ENCODE measurements around the gene SEBOX.
"Not testable (repeated sequence)": the region's sequence is repeated elsewhere in the genome, so short reads cannot be mapped to it uniquely, and the experiment has no call there.

SEBOX gene

DNA sequence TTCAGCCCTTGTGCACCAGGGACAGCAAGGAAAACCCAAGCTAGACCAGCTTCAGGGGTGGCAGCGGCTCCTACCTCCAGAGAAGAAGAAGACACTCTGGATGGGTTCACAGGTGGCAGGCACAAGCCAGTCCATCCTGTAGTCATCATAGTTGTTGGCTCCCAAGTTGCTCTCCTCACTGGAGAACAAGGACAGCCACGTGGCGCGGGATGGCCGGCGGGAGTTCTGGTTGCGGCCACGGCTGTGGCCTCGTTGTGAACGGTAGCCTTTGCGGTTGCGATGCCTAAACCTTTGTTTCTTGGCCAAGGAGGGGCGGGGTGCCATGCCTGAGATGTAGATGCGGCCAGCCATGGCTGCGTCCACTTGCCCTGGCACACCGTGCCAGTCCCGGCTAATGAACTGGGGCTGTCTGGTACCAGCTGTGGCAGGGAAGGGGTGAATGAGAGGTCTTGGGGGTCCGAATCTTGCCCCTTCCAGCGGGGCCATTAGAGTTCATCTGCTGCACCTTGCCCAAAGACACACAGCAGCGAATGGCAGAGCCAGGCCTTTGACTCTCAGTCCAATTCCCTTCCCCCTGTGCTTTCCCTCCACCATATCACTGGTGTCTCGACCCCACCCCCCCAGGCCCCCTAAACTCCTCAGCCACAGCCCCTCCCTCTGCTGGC is 2.8 kb upstream of the SEBOX start:
- no peak for FAIRE-seq

DNA sequence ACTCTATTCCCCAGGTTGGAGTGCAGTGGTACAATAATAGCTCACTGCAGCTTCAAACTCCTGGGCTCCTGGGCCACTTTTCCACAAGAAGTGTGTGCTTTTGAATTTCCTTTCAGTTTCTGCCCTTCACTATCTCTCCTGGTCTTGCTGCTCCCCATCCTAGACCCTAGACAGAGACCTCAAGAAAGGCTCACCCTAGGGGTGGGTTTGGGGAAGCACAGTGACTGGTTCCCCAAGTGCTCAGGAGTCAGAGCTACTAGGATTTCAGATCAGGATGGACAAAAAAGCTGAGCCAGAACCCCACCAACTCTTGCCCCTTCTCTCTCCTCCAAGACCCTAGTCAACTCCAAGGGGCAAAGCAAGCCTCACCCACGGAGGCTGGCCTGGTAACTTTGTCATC is 1.6 kb upstream of the SEBOX start:
- FAIRE-seq, result no peak

DNA sequence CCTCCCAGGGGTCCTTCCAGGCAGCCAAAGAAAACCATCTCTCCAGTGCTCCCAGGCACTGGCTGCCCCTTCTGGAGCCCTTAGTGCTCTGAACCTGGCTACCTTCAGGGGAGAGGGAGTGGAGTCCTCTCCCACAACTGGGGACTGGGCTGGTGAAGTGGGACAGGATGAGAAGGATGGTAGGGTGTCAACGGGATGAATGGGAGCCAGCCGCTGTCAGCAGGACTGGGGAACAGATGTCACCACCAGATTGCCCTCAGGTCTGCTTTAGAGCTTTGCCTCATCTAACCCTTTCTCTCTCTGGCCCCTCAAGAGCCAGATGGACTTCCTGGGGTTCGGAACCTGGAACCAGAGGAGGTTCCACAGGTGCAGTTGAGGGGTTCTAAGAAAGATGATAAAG is 488 bp upstream of the SEBOX start:
- no peak for FAIRE-seq

DNA sequence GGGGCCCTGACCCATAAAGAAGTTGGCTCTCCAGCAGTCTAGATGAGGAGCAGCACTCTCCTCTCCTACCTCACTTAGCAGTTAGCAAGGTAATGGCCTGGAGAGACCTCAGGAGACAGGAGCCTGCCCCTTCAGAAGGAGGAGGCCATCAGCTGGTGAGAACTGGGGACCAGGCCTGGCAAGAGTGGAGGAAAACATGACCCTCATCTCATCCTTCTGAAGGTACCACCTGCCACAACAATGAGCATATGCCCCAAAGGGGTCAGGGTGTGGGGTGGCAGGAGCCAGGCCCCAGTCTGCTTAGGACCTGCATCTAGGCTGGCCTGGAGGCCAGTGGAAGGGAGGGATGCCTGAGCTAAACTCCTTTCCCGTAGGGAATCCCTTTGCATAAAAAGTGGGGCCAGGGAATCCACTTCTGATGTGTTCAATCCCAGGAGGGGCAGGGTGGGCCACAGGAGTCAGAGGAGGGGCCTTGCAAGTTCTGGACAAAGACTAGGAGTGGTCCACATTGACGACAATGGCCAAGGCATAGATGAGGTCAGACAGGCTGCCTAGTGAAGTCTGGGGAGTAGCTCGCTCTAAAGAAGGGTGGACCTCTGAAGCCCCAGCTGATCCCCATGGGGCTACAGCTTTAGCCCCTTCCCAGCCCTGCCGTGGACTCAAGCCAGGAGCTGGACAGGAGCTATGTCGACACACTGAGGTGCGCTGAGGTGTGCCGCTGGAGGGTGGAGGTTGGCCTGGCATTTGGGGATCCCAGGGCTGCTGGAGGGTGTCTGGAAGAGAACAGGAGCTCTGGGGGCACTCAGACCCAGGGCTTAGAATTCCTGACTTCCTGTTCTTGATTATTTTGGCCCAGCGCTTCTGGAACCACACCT is 986 bp downstream of the SEBOX start:
- no peak for FAIRE-seq

DNA sequence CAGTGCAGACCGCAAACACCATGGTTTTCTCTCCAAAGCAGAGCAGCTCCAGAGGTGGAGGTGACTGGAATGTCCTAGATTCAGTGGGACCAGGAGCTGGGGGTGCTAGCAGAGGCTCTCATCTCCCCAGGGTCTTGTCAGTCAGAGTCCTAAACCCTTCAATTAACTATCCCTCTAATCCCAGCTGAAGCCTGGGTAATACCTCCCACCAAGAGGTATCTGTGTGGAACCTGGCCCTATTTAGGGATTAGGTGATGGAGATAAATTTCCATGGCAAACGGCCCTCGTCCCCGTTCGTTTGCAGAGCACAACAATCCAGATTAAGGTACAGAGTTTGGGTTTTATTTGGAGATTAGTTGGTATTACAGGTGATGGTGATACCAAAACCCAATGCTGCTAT is 1.8 kb downstream of the SEBOX start:
- no peak for FAIRE-seq

DNA sequence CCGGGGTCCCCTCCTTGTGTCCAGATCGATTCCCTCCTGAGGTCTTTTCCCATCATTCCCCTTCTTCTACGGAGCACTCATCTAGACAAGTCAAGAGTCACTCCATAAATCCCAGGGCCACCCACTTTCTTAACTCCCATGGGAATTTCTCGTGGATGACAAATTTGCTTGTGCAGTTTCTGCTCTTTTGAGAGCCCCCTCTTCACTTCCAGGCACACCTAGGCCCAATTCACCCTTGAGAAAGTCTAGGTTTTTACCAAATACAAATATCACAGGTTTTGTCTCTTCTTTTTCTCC is 7.2 kb downstream of the SEBOX start:
- FAIRE-seq, result no peak

DNA sequence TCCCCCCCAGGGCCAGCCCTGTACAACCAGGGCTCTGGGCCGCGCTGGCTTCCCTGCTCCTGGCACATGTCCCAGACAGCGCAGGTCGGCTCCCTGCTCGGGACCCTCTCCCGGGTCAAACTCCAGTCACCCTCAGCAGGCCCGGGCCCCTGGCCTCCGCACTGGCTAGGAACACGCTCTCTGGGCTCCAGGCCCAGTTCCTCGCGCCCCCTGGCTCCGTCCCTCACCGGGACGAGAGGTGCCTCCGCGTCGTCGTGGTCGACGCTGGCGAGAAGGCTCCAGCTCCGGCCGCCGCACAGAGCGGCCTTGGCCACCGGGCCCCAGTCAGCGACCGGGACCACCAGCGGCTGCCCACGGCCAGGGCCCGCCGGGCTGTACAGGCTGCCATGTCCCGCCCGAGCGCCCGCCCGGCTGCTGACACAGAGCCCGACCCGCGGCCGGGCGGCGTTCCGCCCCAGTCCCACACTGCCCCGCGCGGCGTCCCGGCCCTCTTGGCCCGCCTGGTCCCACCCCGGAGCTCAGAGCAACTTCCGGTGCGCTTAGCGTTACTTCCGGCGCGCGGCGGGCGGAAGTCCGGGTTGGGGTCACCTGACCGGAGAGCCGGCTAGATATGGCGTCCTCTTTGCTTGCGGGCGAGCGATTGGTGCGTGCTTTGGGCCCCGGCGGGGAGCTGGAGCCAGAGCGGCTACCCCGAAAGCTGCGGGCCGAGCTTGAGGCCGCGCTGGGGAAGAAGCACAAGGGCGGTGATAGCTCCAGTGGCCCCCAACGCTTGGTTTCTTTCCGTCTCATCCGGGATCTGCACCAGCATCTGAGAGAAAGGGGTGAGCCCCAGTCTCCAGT is 7.7 kb downstream of the SEBOX start, which contains the start of gene POLDIP2:
POLDIP2 (minus strand) TSS at position 467 of the 840 bp plus-strand sequence; CDS start at position 388, 79 bp downstream.
- no peak for FAIRE-seq

DNA sequence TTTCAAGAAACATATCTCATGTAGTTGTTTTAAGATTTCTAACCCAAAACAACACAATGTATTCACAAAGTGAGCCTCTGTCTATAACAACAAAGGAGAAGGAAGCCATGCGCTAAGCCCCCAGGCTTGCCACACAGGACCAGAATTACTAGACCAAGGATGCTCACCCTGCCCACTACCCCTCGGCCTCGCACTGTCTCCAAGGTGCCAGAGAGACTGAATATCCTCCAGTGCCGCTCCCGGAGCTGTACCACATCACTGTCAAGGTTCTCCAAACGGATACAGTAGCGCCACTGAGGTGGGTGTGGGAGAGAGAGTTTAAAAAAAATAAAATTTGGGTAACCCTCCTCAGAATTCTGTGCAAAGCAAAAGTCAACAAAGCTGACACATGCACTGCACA is 14.7 kb downstream of the SEBOX start:
- FAIRE-seq, result no peak

DNA sequence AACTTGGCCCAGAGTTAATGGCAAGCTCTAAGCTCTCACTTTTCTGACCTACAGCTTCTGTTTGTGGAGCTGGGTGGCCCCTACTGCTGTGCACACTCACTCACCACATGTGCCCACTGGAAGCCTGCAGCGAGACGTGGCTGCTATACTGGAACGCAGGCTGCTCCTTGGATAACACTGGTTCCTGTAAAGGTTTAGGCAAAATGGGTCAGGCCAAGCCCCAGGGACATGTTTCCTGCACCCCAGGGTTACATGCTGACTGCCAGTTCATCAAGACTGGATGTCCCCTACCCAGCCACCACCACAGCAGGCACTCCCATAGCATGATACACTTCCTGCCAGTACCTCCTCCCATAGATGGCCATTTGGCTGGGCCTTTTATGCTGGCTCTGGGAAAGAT is 16.0 kb downstream of the SEBOX start:
- no peak for FAIRE-seq

DNA sequence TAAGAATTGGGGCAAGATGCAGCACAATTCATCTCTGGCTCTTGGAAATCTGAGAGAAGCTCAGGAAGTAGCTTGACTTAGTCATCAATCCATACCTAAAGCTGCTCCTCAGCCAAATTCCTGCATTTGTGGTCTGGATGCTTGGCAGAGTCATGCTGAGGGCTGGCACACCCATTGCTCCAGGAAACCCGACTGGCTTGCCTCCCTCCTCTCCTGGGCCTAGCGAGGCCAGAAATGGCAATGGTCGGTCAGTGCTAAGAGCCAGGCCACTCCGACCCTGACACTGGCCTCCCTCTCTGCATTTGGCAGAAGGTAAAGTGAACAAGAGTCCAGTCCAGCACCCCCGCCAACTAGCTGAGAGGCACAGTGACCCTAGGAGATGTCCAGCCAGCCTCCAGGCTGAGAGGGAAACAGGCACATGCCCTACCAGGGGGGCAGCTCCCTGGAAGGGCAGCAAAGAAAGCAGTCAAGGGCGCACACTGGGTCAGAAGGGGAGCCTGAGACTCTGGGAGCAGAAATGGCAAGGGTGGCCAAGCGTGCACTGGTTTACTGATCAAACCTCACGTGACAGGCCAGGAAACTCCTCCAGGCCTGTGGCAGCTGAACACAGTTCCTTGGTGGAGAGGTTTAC is 17.6 kb downstream of the SEBOX start:
- no peak for FAIRE-seq

DNA sequence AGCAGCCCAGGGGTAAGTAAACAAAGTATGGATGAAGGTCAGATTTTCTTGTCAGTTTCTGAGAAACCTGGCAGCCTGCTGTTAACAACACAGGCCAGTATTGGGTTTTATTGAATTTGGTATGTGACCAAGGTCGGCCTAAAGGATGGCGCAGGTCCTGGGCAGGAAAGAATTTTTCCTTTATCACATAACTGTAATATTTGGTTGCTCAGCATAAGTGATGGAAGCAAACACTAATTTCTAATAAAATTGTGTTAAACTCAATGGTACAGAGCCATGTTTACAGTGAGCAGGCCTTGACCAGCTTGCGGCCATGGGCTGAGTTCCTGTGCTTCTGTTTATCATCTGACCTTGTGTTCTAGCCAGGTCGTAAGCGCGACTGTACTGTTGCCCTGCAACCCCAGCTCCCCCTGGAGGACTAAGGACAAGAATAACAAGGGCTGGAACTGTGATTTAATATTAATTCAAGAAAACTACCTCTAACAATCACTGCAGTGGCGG is 18.2 kb downstream of the SEBOX start:
- no peak for FAIRE-seq

DNA sequence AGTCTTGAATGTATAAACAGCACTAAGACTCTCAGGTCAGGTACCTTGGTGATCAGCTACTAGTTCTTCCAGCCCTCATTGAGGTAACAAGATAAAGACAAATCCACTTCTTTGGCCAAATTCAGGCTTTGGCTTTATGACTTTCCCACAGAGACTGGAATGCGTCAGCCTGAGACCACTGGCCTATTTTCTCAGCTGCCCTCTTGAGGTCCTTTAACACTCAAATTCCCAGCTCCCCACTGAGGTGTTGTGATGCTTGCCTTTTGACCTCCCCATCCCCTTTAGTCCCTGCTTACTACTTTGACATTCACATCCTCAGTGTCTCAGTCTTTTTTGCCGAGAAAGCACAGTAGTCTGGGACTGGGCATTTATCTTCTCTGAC is 18.8 kb downstream of the SEBOX start:
- FAIRE-seq, result no peak

DNA sequence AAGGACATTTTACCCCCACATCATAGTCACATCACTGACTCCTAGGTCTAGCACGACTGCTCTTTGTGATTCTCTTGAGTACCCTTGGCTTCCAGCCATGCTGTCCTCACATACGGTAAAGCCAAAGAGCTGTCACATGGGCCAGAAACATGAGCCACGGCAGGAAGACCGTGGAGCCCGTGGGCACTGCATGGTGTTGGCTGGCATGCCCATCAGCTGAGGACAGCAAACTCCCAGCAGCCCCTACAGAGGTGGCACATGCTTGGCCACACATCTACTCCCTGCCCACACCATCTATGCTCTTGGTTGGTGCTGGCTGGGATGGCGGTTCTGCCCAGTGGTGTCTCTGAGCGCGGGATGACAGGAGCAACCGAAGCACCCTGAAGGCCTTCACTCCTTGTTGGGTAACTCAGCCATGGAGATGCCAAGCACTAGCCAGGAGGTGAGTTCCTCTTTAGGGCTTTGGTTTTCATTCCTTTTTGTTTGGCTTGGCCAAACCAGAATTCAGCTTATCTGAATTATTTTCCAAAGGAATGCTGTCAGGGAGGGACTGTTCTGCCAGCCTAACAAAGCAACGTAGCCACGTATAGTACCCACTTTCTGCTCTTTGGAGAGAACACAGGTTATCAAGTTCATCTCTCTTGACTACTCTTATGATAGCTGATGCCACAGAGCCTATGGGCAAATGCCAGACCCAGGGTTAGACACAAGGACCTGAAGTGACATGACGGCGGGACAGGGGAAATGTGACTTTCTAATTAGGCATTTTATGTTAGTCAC is 19.4 kb downstream of the SEBOX start:
- no peak for FAIRE-seq

DNA sequence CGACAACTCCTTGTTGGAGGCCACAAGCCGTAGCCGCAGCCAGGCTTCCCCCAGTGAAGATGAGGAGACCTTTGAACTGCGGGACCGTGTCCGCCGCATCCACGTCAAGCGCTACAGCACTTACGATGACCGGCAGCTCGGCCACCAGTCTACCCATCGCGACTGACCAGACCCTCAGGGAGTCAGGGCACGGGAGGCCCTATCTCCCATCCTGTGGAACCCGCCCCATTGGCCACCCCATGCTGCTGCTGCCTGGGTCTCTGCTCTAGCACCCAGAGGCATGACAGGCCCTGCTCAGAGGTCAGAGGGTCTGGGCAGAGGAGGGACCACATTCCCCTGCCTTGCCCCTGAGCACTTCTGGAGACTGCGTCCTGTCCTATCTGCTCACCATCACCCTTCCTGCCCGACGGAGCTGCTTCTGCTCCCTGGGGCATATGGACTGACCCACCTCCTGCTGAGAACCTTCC is 20.5 kb downstream of the SEBOX start:
- no peak for FAIRE-seq

DNA sequence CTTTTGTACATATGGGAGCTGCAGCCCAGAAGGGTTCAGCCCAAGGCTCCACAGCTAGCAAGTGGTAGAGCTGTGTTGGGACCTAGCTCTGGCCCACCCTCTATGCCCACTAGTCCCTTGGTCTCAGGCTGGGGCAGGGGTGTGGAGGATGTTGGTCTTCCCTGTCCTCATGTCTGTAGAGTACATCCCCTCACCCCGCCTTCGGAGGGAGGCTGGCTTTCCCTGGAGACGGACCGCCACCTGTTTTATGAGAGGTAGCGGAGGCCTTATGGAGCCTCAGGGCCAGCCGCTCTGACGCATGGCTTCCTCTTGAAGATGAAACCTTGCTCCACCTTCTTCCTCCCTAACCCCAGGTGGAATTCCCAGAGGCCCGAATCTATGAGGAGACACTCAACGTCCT is 21.0 kb downstream of the SEBOX start:
- no peak for FAIRE-seq

DNA sequence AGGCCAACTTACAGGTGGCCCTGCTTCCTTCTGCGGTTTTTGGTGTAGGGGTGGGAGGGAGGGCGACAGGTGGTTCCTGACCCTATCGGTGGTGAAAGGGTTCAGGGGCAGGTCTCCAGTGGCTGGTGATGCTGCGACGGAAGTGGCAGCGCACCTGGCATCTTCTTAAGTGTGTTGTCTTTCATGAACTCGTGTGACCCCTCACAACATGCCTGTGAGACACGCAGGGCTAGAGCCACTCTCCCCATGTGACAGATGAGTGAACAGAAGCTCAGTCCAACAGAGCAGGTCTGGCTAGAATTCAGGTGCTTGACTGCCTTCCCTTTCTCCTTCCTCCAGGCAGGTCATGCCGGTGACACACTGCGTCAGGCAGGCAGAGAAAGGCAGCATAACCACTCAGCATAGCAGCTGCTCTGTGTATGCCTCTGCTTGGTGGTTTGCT is 21.5 kb downstream of the SEBOX start:
- no peak for FAIRE-seq

DNA sequence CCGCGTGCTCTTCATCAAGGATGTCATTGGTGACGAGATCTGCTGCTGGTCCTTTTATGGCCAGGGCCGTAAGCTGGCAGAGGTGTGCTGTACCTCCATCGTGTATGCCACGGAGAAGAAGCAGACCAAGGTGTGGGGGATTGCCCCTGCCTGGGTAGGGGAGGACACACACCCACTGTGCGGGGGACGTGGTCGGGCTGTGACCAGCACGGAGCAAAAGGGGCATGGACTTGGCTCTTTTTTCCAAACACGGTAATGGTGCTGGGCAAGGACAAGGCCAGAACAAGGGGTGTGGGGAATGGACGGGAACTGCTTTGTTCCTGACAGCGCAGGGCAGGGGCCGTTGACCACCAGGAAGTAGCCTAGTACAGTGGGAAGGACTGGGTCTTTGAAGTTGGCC is 22.7 kb downstream of the SEBOX start:
- no peak for FAIRE-seq

DNA sequence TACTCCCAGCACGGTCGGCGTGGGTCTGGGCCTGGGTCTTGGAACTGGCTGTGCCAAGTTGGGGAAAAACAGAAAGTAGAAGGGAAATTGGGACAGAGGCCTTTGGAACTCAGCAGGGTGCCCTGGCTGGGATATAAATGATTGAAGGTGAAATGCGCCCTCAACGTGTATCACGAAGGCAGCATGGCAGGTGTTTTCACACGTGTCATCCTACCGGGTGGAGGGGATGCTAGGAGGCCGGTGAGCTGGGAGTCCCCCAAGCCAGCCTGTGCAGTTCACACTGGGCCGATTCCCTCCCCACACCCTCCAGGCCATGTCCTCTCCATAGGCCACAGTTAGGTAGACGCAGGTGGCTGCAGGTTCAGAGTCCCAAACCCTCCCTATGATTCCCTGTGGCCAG is 23.5 kb downstream of the SEBOX start:
- FAIRE-seq, result no peak

DNA sequence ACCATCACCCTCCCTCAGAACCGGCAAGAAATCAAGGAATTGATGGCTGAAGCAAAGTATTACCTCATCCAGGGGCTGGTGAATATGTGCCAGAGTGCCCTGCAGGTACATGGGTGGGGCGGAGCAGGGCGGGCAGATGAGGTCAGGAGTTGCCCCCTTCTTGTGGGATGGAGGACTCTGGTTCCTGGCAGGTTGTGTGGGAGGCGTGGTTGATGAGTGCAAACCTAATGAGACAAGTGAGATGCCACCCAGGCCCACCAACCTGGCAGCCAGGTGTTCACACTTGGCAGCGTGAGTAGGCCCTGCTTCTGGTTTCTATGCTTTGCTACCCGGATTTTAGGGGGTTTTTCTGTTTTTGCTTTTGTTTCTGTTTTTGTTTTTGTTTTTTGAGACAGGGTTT is 24.6 kb downstream of the SEBOX start:
- no peak for FAIRE-seq

DNA sequence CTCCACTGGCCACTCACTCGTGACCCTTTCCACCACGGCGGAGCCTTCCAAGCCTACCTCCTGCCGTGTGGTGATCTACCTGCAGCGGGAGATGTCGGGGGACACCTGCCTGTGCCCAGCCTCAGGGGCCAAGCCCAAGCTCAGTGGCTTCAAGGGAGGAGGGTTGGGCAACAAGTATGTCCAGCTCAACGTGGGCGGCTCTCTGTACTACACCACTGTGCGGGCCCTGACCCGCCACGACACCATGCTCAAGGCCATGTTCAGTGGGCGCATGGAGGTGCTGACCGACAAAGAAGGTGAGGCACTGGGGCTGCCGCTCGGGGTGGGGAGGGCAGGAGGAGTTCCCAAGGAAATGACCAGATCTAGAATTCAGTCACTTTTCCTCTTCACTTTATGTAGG is 25.6 kb downstream of the SEBOX start:
- no peak for FAIRE-seq

DNA sequence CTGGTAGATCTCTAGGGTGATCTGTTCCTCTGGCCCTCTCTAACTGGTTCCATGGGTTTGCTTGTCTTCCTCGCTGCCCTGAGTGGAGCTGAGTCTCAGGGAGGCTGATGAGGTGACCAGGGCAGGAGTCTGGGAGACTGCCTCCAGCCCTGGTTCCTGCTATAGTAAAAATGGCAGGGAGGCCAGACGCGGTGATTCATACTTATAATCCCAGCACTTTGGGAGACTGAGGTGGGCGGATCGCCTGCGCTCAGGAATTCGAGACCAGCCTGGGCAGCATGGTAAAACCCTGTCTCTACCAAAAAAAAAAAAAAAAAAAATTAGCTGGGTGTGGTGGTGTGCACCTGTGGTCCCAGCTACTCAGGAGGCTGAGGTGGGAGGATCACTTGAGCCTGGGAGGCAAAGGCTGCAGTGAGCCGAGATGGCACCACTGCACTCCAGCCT is 26.2 kb downstream of the SEBOX start:
- not testable (repeated sequence) for FAIRE-seq
